GM12878 (cell line): ENCODE data around the gene SGPP2. TPM values are rescaled to one million over a fixed set of nuclear protein-coding genes. Genes with fewer than 3 reads are reported as not detected.

ENCODE experiments used
- ATAC-seq: fragments of 200-7000 bp; cut with Tn5 transposase; 3 replicates; pipeline ENCODE4 v1.9.1; 2020; ENCODE audit warnings: mild to moderate bottlenecking, moderate library complexity
- BruUV-seq: library from RNA; stranded (reverse); fragments of 400-500 nt; replicated peaks from 2 replicates; lab custom pipeline; 2021; lab: Mats Ljungman, UMichigan
- CTCF ChIA-PET: fragments of 300-600 bp; sonication (Branson Sonifier 250); formaldehyde crosslinking; extraction: SDS; loops from one replicate; lab custom pipeline; 2021; ENCODE audit warnings: inconsistent platforms; lab: Yijun Ruan, JAX
- POLR2A ChIA-PET: fragments of 350-600 bp; formaldehyde crosslinking; extraction: SDS; loops from one replicate; lab custom pipeline; 2021; ENCODE audit warnings: inconsistent platforms; lab: Charles Lee
- RAD21 ChIA-PET: fragments of 300-600 bp; sonication (Branson Sonifier 250); formaldehyde crosslinking; loops from one replicate; lab custom pipeline; 2023; ENCODE audit warnings: antibody characterized with exemption; ENCODE audit not compliant: unreplicated experiment; lab: Charles Lee
- SMC1A ChIA-PET: fragments of 300-600 bp; sonication (Branson Sonifier 250); formaldehyde crosslinking; loops from one replicate; lab custom pipeline; 2023; ENCODE audit not compliant: unreplicated experiment, uncharacterized antibody; lab: Charles Lee
- DNase-seq: peaks from one replicate; pipeline ENCODE4 v3.0.0-alpha.2; 2011; ENCODE audit warnings: low read depth, low spot score
- FAIRE-seq: peaks from 3 replicates; lab custom pipeline; 2011; peaks lifted over from hg19 to GRCh38; lab: Jason Lieb, UNC
- H2AFZ ChIP-seq: 2 replicates; pipeline ENCODE4 v1.6.0; 2011; ENCODE audit warnings: low read depth, low read length, control low read depth; ENCODE audit not compliant: control insufficient read depth
- H3K27ac ChIP-seq: 2 replicates; pipeline ENCODE4 v1.5.1; 2011; ENCODE audit warnings: control low read depth; ENCODE audit not compliant: control insufficient read depth, insufficient read depth
- H3K27me3 ChIP-seq, 2 experiments: replicated peaks in 1 of 2; 2 replicates each; pipeline versions ENCODE4 v1.6.0 to v1.6.1; 2011; ENCODE audit warnings: low read length in 1 of 2; ENCODE audit not compliant: control insufficient read depth in 2 of 2, insufficient read depth in 2 of 2
- H3K36me3 ChIP-seq, 2 experiments: 2 replicates each; pipeline ENCODE4 v1.5.1; 2011; ENCODE audit warnings: low read length in 1 of 2; ENCODE audit not compliant: control insufficient read depth in 2 of 2, insufficient read depth in 2 of 2
- H3K4me1 ChIP-seq: 2 replicates; pipeline ENCODE4 v1.6.1; 2011; ENCODE audit warnings: mild to moderate bottlenecking, low read length, moderate library complexity, mixed read lengths; ENCODE audit not compliant: control insufficient read depth, insufficient read depth
- H3K4me2 ChIP-seq: 2 replicates; pipeline ENCODE4 v1.6.0; 2011; ENCODE audit warnings: control low read depth; ENCODE audit not compliant: control insufficient read depth, insufficient read depth
- H3K4me3 ChIP-seq: fragments of 200-600 bp; sonication (generic); 2 replicates; pipeline ENCODE4 v1.5.1; 2016
- H3K79me2 ChIP-seq: 2 replicates; pipeline ENCODE4 v1.6.0; 2011; ENCODE audit warnings: low read length; ENCODE audit not compliant: control insufficient read depth, insufficient read depth
- H3K9ac ChIP-seq: 2 replicates; pipeline ENCODE4 v1.8.0; 2011; ENCODE audit warnings: low read length, control low read depth, mixed read lengths; ENCODE audit not compliant: control insufficient read depth, insufficient read depth
- H3K9me3 ChIP-seq: replicated peaks from 3 replicates; pipeline ENCODE4 v1.5.1; 2011; ENCODE audit warnings: mild to moderate bottlenecking, low read length; ENCODE audit not compliant: control insufficient read depth, insufficient read depth
- H4K20me1 ChIP-seq: 2 replicates; pipeline ENCODE4 v1.6.0; 2011; ENCODE audit not compliant: control insufficient read depth, insufficient read depth
- CHD2 ChIP-seq: IDR thresholded peaks from 2 replicates; pipeline ENCODE4 v1.6.1; 2011; ENCODE audit warnings: low read depth, low read length, improper control_type of control experiment, borderline replicate concordance
- EED ChIP-seq: sonication (generic); IDR thresholded peaks from 2 replicates; pipeline ENCODE4 v1.6.1; 2016; ENCODE audit warnings: antibody characterized with exemption, low read depth
- ESRRA ChIP-seq: IDR thresholded peaks from 2 replicates; pipeline ENCODE4 v1.6.1; 2012; ENCODE audit warnings: mild to moderate bottlenecking, low read length, improper control_type of control experiment
- HCFC1 ChIP-seq: fragments of 150-350 bp; IDR thresholded peaks from 2 replicates; pipeline ENCODE4 v1.6.1; 2014; ENCODE audit warnings: low read length
- KAT2A ChIP-seq: conservative IDR thresholded peaks from 2 replicates; pipeline ENCODE4 v1.6.1; 2011; ENCODE audit warnings: low read depth, low read length; ENCODE audit not compliant: control insufficient read depth
- KLF5 ChIP-seq: fragments of 450-650 bp; IDR thresholded peaks from 2 replicates; pipeline ENCODE4 v1.6.1; 2014; ENCODE audit warnings: mild to moderate bottlenecking; ENCODE audit not compliant: partially characterized antibody
- NBN ChIP-seq: fragments of 450-650 bp; IDR thresholded peaks from 2 replicates; pipeline ENCODE4 v1.6.1; 2016
- NR2C1 ChIP-seq: fragments of 450-650 bp; IDR thresholded peaks from 2 replicates; pipeline ENCODE4 v1.6.1; 2017; ENCODE audit warnings: antibody characterized with exemption, mild to moderate bottlenecking, moderate library complexity
- RCOR1 ChIP-seq: conservative IDR thresholded peaks from 2 replicates; pipeline ENCODE4 v1.6.1; 2012; ENCODE audit warnings: low read depth, low read length, improper control_type of control experiment
- RELB ChIP-seq: fragments of 450-650 bp; IDR thresholded peaks from 2 replicates; pipeline ENCODE4 v1.6.1; 2017; ENCODE audit warnings: low read depth, mild to moderate bottlenecking, moderate library complexity
- SKIL ChIP-seq: fragments of 450-650 bp; IDR thresholded peaks from 2 replicates; pipeline ENCODE4 v1.6.1; 2017; ENCODE audit warnings: mild to moderate bottlenecking, low read depth, inconsistent platforms; ENCODE audit not compliant: poor library complexity, severe bottlenecking
- WGBS: methylation state at CpG from one replicate; pipeline ENCODE4 v1.1.6; 2016; ENCODE audit warnings: low lambda C conversion rate; ENCODE audit not compliant: insufficient replicate concordance, insufficient coverage; ENCODE audit errors: missing lambda C conversion rate; 5-methylcytosine and 5-hydroxymethylcytosine counted together
- in situ Hi-C: fragments of 300-500 bp; cut with MboI; formaldehyde crosslinking; loops from 9 replicates; pipeline ENCODE4 v1.14.3; 2018; ENCODE audit warnings: mixed read lengths
- intact Hi-C: fragments of 100-400 bp; cut with micrococcal nuclease; formaldehyde crosslinking; loops from one replicate; pipeline ENCODE4 v1.14.2; 2022; ENCODE audit not compliant: unreplicated experiment
- polyA plus RNA-seq, 11 experiments: library from polyadenylated mRNA; depleted of rRNA in 4 of 11; unstranded in 6 of 11; stranded (reverse) in 5 of 11; fragments of >200 nt; fragmentation: Nextera tagmentation in 4 of 11; fragmentation: Illumina TruSeq in 1 of 11; extraction: Ambion mirVana in 4 of 11; extraction: Trizol in 1 of 11; gene quantifications; 1 replicate in 1 of 11; 2 replicates in 10 of 11; pipeline versions ENCODE4 v1.2.1 to v1.2.3, GENCODE V29; 2011 to 2016; ENCODE audit warnings: inconsistent platforms in 2 of 11, missing spikeins in 2 of 11, low read depth in 1 of 11
- total RNA-seq, 4 experiments: library from RNA; depleted of rRNA in 3 of 4; stranded (reverse); fragments of >200 nt in 3 of 4; fragmentation: Illumina TruSeq in 1 of 4; extraction: Trizol in 1 of 4; gene quantifications; 2 replicates each; pipeline versions ENCODE4 v1.2.1 to v1.2.3, GENCODE V29; 2013 to 2021
- TF ChIP-seq, protein P1 (sequence below): IDR thresholded peaks from 2 replicates; pipeline ENCODE4 v1.6.1; 2011; ENCODE audit warnings: mild to moderate bottlenecking, low read depth, low read length, moderate library complexity; ENCODE audit not compliant: insufficient replicate concordance
- TF ChIP-seq, protein P2 (sequence below): IDR thresholded peaks from 2 replicates; pipeline ENCODE4 v1.6.1; 2011; ENCODE audit warnings: borderline replicate concordance, low read depth, mild to moderate bottlenecking, moderate library complexity, low read length; ENCODE audit not compliant: insufficient read depth, poor library complexity, severe bottlenecking

Gene SGPP2
- total and polyA plus RNA-seq, 10 of the 15 experiments (the other 5 are each of a cell fraction or from before 2014, with no cell fraction given): 3.5 to 84.9 (median 13.1) TPM

DNA sequence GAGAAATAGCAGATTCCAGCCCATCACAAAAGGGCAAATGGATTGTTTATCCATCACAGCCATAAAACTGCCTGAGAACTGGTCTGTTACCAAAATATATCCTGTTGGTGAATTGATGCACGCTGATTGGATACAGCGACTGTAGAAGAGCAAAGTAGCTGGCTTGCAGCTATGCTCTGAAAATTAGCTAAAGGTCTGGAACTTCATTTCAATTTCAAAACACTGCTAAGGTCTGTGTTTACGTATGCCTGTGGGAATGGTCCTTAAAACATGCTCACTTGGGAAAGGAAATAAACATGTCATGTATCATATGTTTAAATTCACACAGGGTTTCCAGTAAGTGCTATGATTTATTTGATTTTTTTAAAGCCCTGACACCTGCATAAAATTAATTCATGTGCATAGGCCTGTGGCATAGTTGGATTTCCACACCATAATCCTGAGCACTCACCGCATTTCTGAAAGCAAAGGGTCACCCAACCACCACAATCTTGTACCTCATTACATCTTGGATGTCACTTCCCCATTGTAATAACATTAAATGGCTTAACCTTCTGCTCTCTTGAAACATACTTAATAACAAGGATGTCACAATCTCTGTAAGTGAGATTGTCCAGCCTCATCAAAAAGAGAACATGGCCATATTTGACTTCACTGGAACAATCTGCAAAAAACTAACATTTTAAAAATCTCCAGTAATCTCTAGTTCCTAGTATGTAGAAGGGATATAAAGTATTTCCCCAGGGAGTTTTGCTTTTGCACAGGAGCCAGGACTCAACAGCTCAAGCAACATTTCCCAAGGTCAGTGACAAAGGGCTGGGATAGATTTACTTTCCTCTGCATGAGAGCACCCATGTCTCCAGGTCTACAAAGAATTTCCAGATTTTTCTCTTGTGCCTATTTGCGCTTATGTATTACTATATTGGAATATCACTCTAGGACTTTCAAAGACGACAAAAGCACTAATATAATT is 121.8 kb downstream of the SGPP2 start (continued):
- no peak for TF ChIP-seq RELB

- BruUV-seq: no TSS peak
- SMC1A ChIA-PET: no interaction called here
- no peak for TF ChIP-seq SKIL
- TF ChIP-seq, protein P1, sequence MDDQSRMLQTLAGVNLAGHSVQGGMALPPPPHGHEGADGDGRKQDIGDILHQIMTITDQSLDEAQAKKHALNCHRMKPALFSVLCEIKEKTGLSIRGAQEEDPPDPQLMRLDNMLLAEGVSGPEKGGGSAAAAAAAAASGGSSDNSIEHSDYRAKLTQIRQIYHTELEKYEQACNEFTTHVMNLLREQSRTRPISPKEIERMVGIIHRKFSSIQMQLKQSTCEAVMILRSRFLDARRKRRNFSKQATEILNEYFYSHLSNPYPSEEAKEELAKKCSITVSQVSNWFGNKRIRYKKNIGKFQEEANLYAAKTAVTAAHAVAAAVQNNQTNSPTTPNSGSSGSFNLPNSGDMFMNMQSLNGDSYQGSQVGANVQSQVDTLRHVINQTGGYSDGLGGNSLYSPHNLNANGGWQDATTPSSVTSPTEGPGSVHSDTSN: no peak
- TF ChIP-seq KAT2A: no peak
- TF ChIP-seq CHD2: no peak
- TF ChIP-seq NBN: no peak
- TF ChIP-seq, protein P2, sequence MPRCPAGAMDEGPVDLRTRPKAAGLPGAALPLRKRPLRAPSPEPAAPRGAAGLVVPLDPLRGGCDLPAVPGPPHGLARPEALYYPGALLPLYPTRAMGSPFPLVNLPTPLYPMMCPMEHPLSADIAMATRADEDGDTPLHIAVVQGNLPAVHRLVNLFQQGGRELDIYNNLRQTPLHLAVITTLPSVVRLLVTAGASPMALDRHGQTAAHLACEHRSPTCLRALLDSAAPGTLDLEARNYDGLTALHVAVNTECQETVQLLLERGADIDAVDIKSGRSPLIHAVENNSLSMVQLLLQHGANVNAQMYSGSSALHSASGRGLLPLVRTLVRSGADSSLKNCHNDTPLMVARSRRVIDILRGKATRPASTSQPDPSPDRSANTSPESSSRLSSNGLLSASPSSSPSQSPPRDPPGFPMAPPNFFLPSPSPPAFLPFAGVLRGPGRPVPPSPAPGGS: no peak
- no peak for TF ChIP-seq ESRRA
- TF ChIP-seq HCFC1: no peak
- no peak for TF ChIP-seq RCOR1
- TF ChIP-seq EED: no peak
- no peak for TF ChIP-seq NR2C1
- TF ChIP-seq KLF5: no peak
Observed at GRCh38 chr2:222547083-222547482, 122.7 kb downstream of the SGPP2 start.

More at GRCh38 chr2:222547083-222547482, 122.7 kb downstream of the SGPP2 start:
- H3K79me2 ChIP-seq: no peaks in the 10 kb centered on the region
- whole genome bisulfite sequencing: 99% methylated on average over 5 of the region's 5 CpGs
- no peaks in the 10 kb centered on the region for H4K20me1 ChIP-seq
- FAIRE-seq (no peak), ATAC-seq (no peak), DNase-seq (no peak)
- H2AFZ ChIP-seq: no peak overlapping the region
- H3K4me1 ChIP-seq: no peaks in the 10 kb centered on the region
- no peaks in the 10 kb centered on the region for H3K9me3 ChIP-seq
- intact Hi-C loops: no loop called here
- H3K27ac ChIP-seq: no peak overlapping the region
- RAD21 ChIA-PET: interaction anchor here (0.6 kb wide), 2 partner anchors 73 to 230 kb away, joined by 3 read pairs; no protein-coding TSS in a partner anchor
- no peaks in the 10 kb centered on the region; a peak in 1 of 4 replicates for H3K36me3 ChIP-seq
- CTCF ChIA-PET: interaction anchor here (1.9 kb wide), 1 partner anchor 14 kb away, joined by 5 read pairs; no protein-coding TSS in a partner anchor
- POLR2A ChIA-PET: no interaction called here
- no peaks in the 10 kb centered on the region for H3K27me3 ChIP-seq
- in situ Hi-C loops: no loop called here
- no peak overlapping the region for H3K9ac ChIP-seq
- no peak overlapping the region for H3K4me2 ChIP-seq
- H3K4me3 ChIP-seq: no peak overlapping the region
